ENCODE results near the gene CTSH. TPM values are rescaled to one million over a fixed set of nuclear protein-coding genes. Genes with fewer than 3 reads are reported as not detected.
"Not testable (repeated sequence)": the region's sequence is repeated elsewhere in the genome, so short reads cannot be mapped to it uniquely, and the experiment has no call there.

CTSH gene
- total RNA-seq, 1 donor from 2014 or later: 29.2 TPM

- no peak for DNase-seq
These were observed 6.0 kb downstream of the CTSH start for GRCh38 chr15:78938658-78939488.

GRCh38 chr15:78937132-78937739 lies 7.6 kb downstream of the CTSH start:
- DNase-seq: no peak

GRCh38 chr15:78934655-78935023 lies 10.2 kb downstream of the CTSH start:
- DNase-seq: no peak

GRCh38 chr15:78933823-78934654 lies 10.8 kb downstream of the CTSH start:
- DNase-seq: no peak

- DNase-seq: no peak
These were observed 11.5 kb downstream of the CTSH start for GRCh38 chr15:78933187-78933822.

GRCh38 chr15:78932258-78932808 lies 12.5 kb downstream of the CTSH start:
- no peak for DNase-seq

GRCh38 chr15:78931439-78932257 lies 13.2 kb downstream of the CTSH start:
- DNase-seq: no peak

GRCh38 chr15:78930577-78931388 lies 14.1 kb downstream of the CTSH start:
- DNase-seq: no peak

- no peak for DNase-seq
These were observed 15.1 kb downstream of the CTSH start for GRCh38 chr15:78929536-78930264.

GRCh38 chr15:78928616-78929093 lies 16.2 kb downstream of the CTSH start:
- no peak for DNase-seq

GRCh38 chr15:78928176-78928575 lies 16.7 kb downstream of the CTSH start:
- DNase-seq: not testable (repeated sequence)

- DNase-seq: no peak
These were observed 17.6 kb downstream of the CTSH start for GRCh38 chr15:78927077-78927790.

GRCh38 chr15:78925956-78926743 lies 18.7 kb downstream of the CTSH start:
- DNase-seq: no peak

GRCh38 chr15:78925076-78925624 lies 19.7 kb downstream of the CTSH start:
- no peak for DNase-seq

GRCh38 chr15:78923480-78924360 lies 21.1 kb downstream of the CTSH start:
- DNase-seq: no peak

- no peak for DNase-seq
These were observed 21.8 kb downstream of the CTSH start for GRCh38 chr15:78923015-78923414.

GRCh38 chr15:78922527-78922926 lies 22.3 kb downstream of the CTSH start:
- no peak for DNase-seq
